Liver (tissue), 3 donors: Measurements from ENCODE around the gene ITGA2.

Source experiments
- ATF3 ChIP-seq: IDR thresholded peaks from 2 replicates; pipeline ENCODE4 v1.6.1; 2016; ENCODE audit warnings: antibody characterized with exemption
- CTCF ChIP-seq: fragments of 150-350 bp; IDR thresholded peaks from 2 replicates; pipeline ENCODE4 v1.5.1; 2017; ENCODE audit warnings: improper control_type of control experiment, low read depth, low read length; ENCODE audit not compliant: missing input control
- FOXA1 ChIP-seq: IDR thresholded peaks from 2 replicates; pipeline ENCODE4 v1.6.1; 2016; ENCODE audit warnings: antibody characterized with exemption
- GABPA ChIP-seq, 2 donors: IDR thresholded peaks in 1 of 2; conservative IDR thresholded peaks in 1 of 2; 2 replicates each; pipeline ENCODE4 v1.6.1; 2016; ENCODE audit warnings: antibody characterized with exemption in 2 of 2, mild to moderate bottlenecking in 1 of 2, moderate library complexity in 1 of 2
- JUND ChIP-seq, 2 donors: IDR thresholded peaks; 2 replicates each; pipeline ENCODE4 v1.6.1; 2016; ENCODE audit warnings: antibody characterized with exemption in 2 of 2
- MAX ChIP-seq: IDR thresholded peaks from 2 replicates; pipeline ENCODE4 v1.6.1; 2016; ENCODE audit warnings: antibody characterized with exemption
- RAD21 ChIP-seq, 2 donors: IDR thresholded peaks; 2 replicates each; pipeline ENCODE4 v1.6.1; 2016; ENCODE audit warnings: antibody characterized with exemption in 2 of 2, mild to moderate bottlenecking in 2 of 2
- REST ChIP-seq: IDR thresholded peaks from 2 replicates; pipeline ENCODE4 v1.6.1; 2016; ENCODE audit warnings: antibody characterized with exemption, mild to moderate bottlenecking
- SP1 ChIP-seq: IDR thresholded peaks from 2 replicates; pipeline ENCODE4 v1.6.1; 2018; ENCODE audit warnings: antibody characterized with exemption, mild to moderate bottlenecking
- TAF1 ChIP-seq: conservative IDR thresholded peaks from 2 replicates; pipeline ENCODE4 v1.6.1; 2016; ENCODE audit warnings: antibody characterized with exemption, mild to moderate bottlenecking
- YY1 ChIP-seq: IDR thresholded peaks from 2 replicates; pipeline ENCODE4 v1.6.1; 2016; ENCODE audit warnings: antibody characterized with exemption, mild to moderate bottlenecking
- ZBTB33 ChIP-seq: IDR thresholded peaks from 2 replicates; pipeline ENCODE4 v1.6.1; 2016; ENCODE audit warnings: antibody characterized with exemption
- donor health status: healthy.
- donor health status: healthy.

GRCh38 chr5:53118879-53119278, 129.7 kb downstream of the ITGA2 start:
- TF ChIP-seq CTCF (no peak), ATF3 (no peak), RAD21 (IDR thresholded peaks at IDR 0.05) (no peak), MAX (no peak), YY1 (no peak), REST (no peak), FOXA1 (no peak), JUND (IDR thresholded peaks at IDR 0.05) (no peak), GABPA (IDR thresholded peaks at IDR 0.05 in 1 of 2, conservative IDR thresholded peaks at IDR 0.05 in 1 of 2) (no peak), TAF1 (no peak), ZBTB33 (no peak), SP1 (no peak)
